Globus pallidus (tissue), 1 donor: Measurements from ENCODE around the gene ADD1.
"Not testable (repeated sequence)": the region's sequence is repeated elsewhere in the genome, so short reads cannot be mapped to it uniquely, and the experiment has no call there.

ENCODE experiments used
- DNase-seq: peaks from one replicate; pipeline ENCODE4 v3.0.0-alpha.2; 2015; ENCODE audit warnings: low spot score

Gene ADD1

GRCh38 chr4:2886161-2886560, 42.5 kb downstream of the ADD1 start:
- DNase-seq = no peak

- DNase-seq = no peak
Observed at GRCh38 chr4:2886622-2887021, 43.0 kb downstream of the ADD1 start.

- DNase-seq = no peak
Observed at GRCh38 chr4:2887343-2887742, 43.7 kb downstream of the ADD1 start.

- DNase-seq = no peak
Observed at GRCh38 chr4:2888886-2889285, 45.2 kb downstream of the ADD1 start.

- DNase-seq = no peak
Observed at GRCh38 chr4:2891294-2891693, 47.6 kb downstream of the ADD1 start.

GRCh38 chr4:2893772-2894171, 50.1 kb downstream of the ADD1 start:
- DNase-seq = peak; percentile 65

GRCh38 chr4:2898001-2898400, 54.4 kb downstream of the ADD1 start:
- DNase-seq = no peak

- DNase-seq = no peak
Observed at GRCh38 chr4:2900741-2901140, 57.1 kb downstream of the ADD1 start.

GRCh38 chr4:2901186-2901585, 57.5 kb downstream of the ADD1 start:
- no peak for DNase-seq

- no peak for DNase-seq
Observed at GRCh38 chr4:2902126-2902525, 58.5 kb downstream of the ADD1 start.

GRCh38 chr4:2905544-2905943, 61.9 kb downstream of the ADD1 start:
- DNase-seq = no peak

- DNase-seq = no peak
Observed at GRCh38 chr4:2906218-2906617, 62.6 kb downstream of the ADD1 start.

GRCh38 chr4:2907226-2907625, 63.6 kb downstream of the ADD1 start:
- no peak for DNase-seq

- no peak for DNase-seq
Observed at GRCh38 chr4:2907706-2908293, 64.2 kb downstream of the ADD1 start.

GRCh38 chr4:2908686-2909085, 65.0 kb downstream of the ADD1 start:
- no peak for DNase-seq

GRCh38 chr4:2909583-2909982, 65.9 kb downstream of the ADD1 start:
- no peak for DNase-seq

GRCh38 chr4:2910409-2910808, 66.8 kb downstream of the ADD1 start:
- no peak for DNase-seq

GRCh38 chr4:2911868-2912267, 68.2 kb downstream of the ADD1 start:
- no peak for DNase-seq

GRCh38 chr4:2913168-2913567, 69.5 kb downstream of the ADD1 start:
- DNase-seq = no peak

- no peak for DNase-seq
Observed at GRCh38 chr4:2914256-2915126, 70.8 kb downstream of the ADD1 start.

- no peak for DNase-seq
Observed at GRCh38 chr4:2915789-2916188, 72.1 kb downstream of the ADD1 start.

GRCh38 chr4:2916696-2917095, 73.1 kb downstream of the ADD1 start:
- not testable (repeated sequence) for DNase-seq

GRCh38 chr4:2918300-2918699, 74.7 kb downstream of the ADD1 start:
- not testable (repeated sequence) for DNase-seq

- DNase-seq = not testable (repeated sequence)
Observed at GRCh38 chr4:2918714-2919113, 75.1 kb downstream of the ADD1 start.
